Ishikawa (cell line): ENCODE results near the gene C6orf132.

Source experiments
- NFIC ChIP-seq: IDR thresholded peaks from 2 replicates; pipeline ENCODE4 v1.6.1; 2012
- RAD21 ChIP-seq: IDR thresholded peaks from 2 replicates; pipeline ENCODE4 v1.6.1; 2012; ENCODE audit warnings: low read depth
- YY1 ChIP-seq: IDR thresholded peaks from 2 replicates; pipeline ENCODE4 v1.6.1; 2012; ENCODE audit warnings: low read depth

DNA sequence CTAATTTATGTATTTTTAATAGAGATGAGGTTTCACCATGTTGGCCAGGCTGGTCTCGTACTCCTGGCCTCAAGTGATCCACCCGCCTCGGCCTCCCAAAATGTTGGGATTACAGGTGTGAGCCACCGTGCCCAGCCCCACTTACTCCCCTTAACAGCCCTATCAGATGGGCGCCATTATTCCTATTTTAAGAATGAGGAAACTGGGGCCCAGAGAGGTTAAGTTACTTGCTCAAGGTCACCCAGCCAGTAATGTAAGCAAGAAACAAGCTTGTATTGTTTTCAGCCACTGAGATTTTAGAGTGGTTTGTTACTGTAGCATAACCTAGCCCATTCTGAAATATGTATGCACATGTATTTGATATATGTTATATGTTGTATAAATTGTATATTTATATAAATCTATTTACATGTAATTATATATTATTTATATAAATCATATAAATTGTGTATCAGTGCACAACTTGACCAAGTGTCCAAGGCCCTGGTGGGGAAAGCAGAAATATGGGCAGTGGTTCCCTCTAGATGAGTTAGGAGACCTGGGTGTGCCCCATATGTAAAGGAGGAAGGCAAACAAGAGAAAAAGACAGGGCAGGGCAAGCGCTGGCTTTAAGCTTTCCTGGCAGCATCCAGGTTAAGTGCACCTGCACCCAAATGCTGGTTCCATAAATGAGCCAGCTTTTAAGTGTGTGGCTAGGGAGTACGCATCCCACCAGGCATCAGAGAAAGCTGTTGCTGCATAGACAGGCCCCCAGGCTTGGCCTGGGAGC, 29.6 kb upstream of the C6orf132 start:
- TF ChIP-seq YY1 (no peak), RAD21 (no peak), NFIC (no peak)
